Neural cell (in vitro differentiated cells): ENCODE measurements around the gene KCNQ5. TPM values are rescaled to one million over a fixed set of nuclear protein-coding genes. Genes with fewer than 3 reads are reported as not detected.

Experiments used
- H2AFZ ChIP-seq: fragments of 200-600, 300-800 bp; sonication (generic), shearing (Covaris generic); 2 replicates; pipeline ENCODE4 v1.6.0; 2014; ENCODE audit warnings: low read depth, mild to moderate bottlenecking, antibody characterized with exemption, low read length, moderate library complexity
- H3F3A ChIP-seq: fragments of 200-600 bp; shearing (Covaris generic); 2 replicates; pipeline ENCODE4 v1.6.1; 2016; ENCODE audit warnings: mild to moderate bottlenecking, moderate library complexity, mixed read lengths, antibody characterized with exemption, low read length; ENCODE audit not compliant: insufficient read depth, poor library complexity, severe bottlenecking
- H3K27ac ChIP-seq: fragments of 200-600, 300-800 bp; sonication (generic), shearing (Covaris generic); 2 replicates; pipeline ENCODE4 v1.5.1; 2014; ENCODE audit warnings: mild to moderate bottlenecking, low read length, moderate library complexity
- H3K27me3 ChIP-seq: fragments of 300-800, 200-600 bp; sonication (generic), shearing (Covaris generic); 2 replicates; pipeline ENCODE4 v1.6.0; 2014; ENCODE audit warnings: mild to moderate bottlenecking, low read depth, low read length, moderate library complexity; ENCODE audit not compliant: insufficient read depth
- H3K36me3 ChIP-seq: fragments of 300-800, 200-600 bp; sonication (generic), shearing (Covaris generic); 2 replicates; pipeline ENCODE4 v1.5.1; 2014; ENCODE audit warnings: mild to moderate bottlenecking, antibody characterized with exemption, low read length, moderate library complexity; ENCODE audit not compliant: insufficient read depth
- H3K4me2 ChIP-seq: fragments of 300-800, 200-600 bp; sonication (generic), shearing (Covaris generic); 2 replicates; pipeline ENCODE4 v1.6.0; 2014; ENCODE audit warnings: mild to moderate bottlenecking, low read length
- H3K4me3 ChIP-seq: fragments of 300-800, 200-600 bp; sonication (generic), shearing (Covaris generic); 2 replicates; pipeline ENCODE4 v1.5.1; 2014; ENCODE audit warnings: mild to moderate bottlenecking, low read length, moderate library complexity
- H3K79me2 ChIP-seq: fragments of 200-600 bp; shearing (Covaris generic); replicated peaks from 2 replicates; pipeline ENCODE4 v1.6.0; 2014; ENCODE audit warnings: mild to moderate bottlenecking, low read length, moderate library complexity; ENCODE audit not compliant: insufficient read depth
- H3K9ac ChIP-seq: fragments of 300-800, 200-600 bp; sonication (generic), shearing (Covaris generic); 2 replicates; pipeline ENCODE4 v1.6.1; 2016; ENCODE audit warnings: mild to moderate bottlenecking, low read length, mixed read lengths
- H3K9me2 ChIP-seq: fragments of 200-600 bp; shearing (Covaris generic); 2 replicates; pipeline ENCODE4 v1.6.1; 2016; ENCODE audit warnings: mild to moderate bottlenecking, low read length, mixed read lengths; ENCODE audit not compliant: insufficient read depth
- H3K9me3 ChIP-seq: fragments of 200-600, 300-800 bp; sonication (generic), shearing (Covaris generic); 2 replicates; pipeline ENCODE4 v1.6.1; 2016; ENCODE audit warnings: mild to moderate bottlenecking, mixed run types, low read length, moderate library complexity, mixed read lengths
- H4K20me1 ChIP-seq: fragments of 200-600 bp; shearing (Covaris generic); 2 replicates; pipeline ENCODE4 v1.6.1; 2016; ENCODE audit warnings: mild to moderate bottlenecking, mixed run types; ENCODE audit not compliant: insufficient read depth
- EP300 ChIP-seq: fragments of 450-650 bp; conservative IDR thresholded peaks from 2 replicates; pipeline ENCODE4 v1.6.1; 2014; ENCODE audit warnings: antibody characterized with exemption, mild to moderate bottlenecking, moderate library complexity; ENCODE audit not compliant: poor library complexity, severe bottlenecking
- EZH2 ChIP-seq: fragments of 200-600, 300-800 bp; shearing (Covaris generic), sonication (generic); IDR thresholded peaks from 2 replicates; pipeline ENCODE4 v1.6.1; 2014; ENCODE audit warnings: antibody characterized with exemption, low read length, borderline replicate concordance, mild to moderate bottlenecking; ENCODE audit not compliant: insufficient read depth, poor library complexity, severe bottlenecking
- MXI1 ChIP-seq: fragments of 450-650 bp; conservative IDR thresholded peaks from 2 replicates; pipeline ENCODE4 v1.6.1; 2014; ENCODE audit warnings: antibody characterized with exemption, mild to moderate bottlenecking; ENCODE audit not compliant: poor library complexity, severe bottlenecking
- POLR2AphosphoS5 ChIP-seq: IDR thresholded peaks from 2 replicates; pipeline ENCODE4 v1.6.1; 2012
- RAD21 ChIP-seq: fragments of 450-650 bp; conservative IDR thresholded peaks from 2 replicates; pipeline ENCODE4 v1.6.1; 2014; ENCODE audit warnings: antibody characterized with exemption, mild to moderate bottlenecking, moderate library complexity
- SMC3 ChIP-seq: fragments of 450-650 bp; conservative IDR thresholded peaks from 2 replicates; pipeline ENCODE4 v1.6.1; 2014; ENCODE audit warnings: antibody characterized with exemption, mild to moderate bottlenecking, moderate library complexity; ENCODE audit not compliant: poor library complexity
- TAF1 ChIP-seq: IDR thresholded peaks from 2 replicates; pipeline ENCODE4 v1.6.1; 2012; ENCODE audit warnings: low read depth
- polyA plus RNA-seq: library from polyadenylated mRNA; depleted of rRNA; stranded (reverse); fragments of >200 nt; gene quantifications from 2 replicates; pipeline ENCODE4 v1.2.3, GENCODE V29; 2014
- TF ChIP-seq, protein P1 (sequence below): IDR thresholded peaks from 2 replicates; pipeline ENCODE4 v1.6.1; 2012; ENCODE audit warnings: borderline replicate concordance
- TF ChIP-seq, protein P2 (sequence below): fragments of 450-650 bp; IDR thresholded peaks from 2 replicates; pipeline ENCODE4 v1.5.1; 2014; ENCODE audit warnings: antibody characterized with exemption, mild to moderate bottlenecking, moderate library complexity; ENCODE audit not compliant: poor library complexity, severe bottlenecking

KCNQ5 gene
- polyA plus RNA-seq, 1 donor from 2014 or later: 0.30 TPM

DNA sequence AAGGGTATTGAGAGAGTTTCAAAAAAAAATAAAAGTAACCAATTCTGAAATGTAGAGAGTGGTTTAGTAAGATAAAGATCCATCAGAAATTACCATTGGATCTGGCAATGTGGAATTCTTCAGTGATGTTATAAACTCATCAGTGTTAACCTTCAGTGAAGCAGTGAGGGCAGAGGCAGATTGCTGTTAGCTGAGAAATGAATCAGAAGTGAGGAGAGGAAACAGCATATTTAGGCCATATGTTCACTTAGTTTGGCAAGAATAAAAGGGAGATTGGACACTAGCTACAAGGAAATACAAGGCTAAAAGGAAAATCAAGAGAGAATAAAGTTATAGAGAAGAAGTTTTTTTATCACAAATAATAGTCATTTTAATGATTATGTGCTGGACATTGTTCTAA, 9.6 kb downstream of the KCNQ5 start:
- H3K79me2 ChIP-seq: no peaks in the 10 kb centered on the region
- no peak overlapping the region for H3K27ac ChIP-seq

DNA sequence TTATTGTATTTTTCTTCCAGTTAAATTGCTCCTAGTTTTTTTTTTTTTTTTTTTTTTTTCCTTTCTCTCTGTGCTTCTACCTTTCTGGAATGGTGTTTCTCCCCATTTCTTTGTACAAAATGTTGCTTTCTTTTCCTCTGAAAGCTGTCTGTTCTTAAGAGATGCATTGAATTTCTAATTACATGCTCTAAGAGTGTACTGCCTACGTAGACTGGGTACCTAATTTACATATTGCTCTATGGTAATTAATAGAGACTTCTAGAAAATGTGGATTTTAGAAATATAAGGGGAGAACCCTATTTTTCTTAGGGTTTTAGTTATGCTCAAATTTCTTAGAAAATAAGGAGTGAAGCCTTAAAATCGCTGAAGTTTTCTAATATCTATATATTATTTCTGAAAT, 13.8 kb downstream of the KCNQ5 start:
- H3K79me2 ChIP-seq: no peaks in the 10 kb centered on the region
- H3K9me2 ChIP-seq: no peaks in the 10 kb centered on the region
- H3K9ac ChIP-seq: no peak overlapping the region
- H3K4me3 ChIP-seq: no peak overlapping the region
- no peaks in the 10 kb centered on the region for H3K27me3 ChIP-seq
- TF ChIP-seq, protein P1, sequence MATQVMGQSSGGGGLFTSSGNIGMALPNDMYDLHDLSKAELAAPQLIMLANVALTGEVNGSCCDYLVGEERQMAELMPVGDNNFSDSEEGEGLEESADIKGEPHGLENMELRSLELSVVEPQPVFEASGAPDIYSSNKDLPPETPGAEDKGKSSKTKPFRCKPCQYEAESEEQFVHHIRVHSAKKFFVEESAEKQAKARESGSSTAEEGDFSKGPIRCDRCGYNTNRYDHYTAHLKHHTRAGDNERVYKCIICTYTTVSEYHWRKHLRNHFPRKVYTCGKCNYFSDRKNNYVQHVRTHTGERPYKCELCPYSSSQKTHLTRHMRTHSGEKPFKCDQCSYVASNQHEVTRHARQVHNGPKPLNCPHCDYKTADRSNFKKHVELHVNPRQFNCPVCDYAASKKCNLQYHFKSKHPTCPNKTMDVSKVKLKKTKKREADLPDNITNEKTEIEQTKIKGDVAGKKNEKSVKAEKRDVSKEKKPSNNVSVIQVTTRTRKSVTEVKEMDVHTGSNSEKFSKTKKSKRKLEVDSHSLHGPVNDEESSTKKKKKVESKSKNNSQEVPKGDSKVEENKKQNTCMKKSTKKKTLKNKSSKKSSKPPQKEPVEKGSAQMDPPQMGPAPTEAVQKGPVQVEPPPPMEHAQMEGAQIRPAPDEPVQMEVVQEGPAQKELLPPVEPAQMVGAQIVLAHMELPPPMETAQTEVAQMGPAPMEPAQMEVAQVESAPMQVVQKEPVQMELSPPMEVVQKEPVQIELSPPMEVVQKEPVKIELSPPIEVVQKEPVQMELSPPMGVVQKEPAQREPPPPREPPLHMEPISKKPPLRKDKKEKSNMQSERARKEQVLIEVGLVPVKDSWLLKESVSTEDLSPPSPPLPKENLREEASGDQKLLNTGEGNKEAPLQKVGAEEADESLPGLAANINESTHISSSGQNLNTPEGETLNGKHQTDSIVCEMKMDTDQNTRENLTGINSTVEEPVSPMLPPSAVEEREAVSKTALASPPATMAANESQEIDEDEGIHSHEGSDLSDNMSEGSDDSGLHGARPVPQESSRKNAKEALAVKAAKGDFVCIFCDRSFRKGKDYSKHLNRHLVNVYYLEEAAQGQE: no peak
- TF ChIP-seq EZH2 (no peak), MXI1 (no peak), SMC3 (no peak), TAF1 (no peak), RAD21 (no peak), POLR2AphosphoS5 (no peak), EP300 (no peak)
- H2AFZ ChIP-seq: no peak overlapping the region
- no peaks in the 10 kb centered on the region for H3K36me3 ChIP-seq
- no peak overlapping the region for H3K4me2 ChIP-seq
- H4K20me1 ChIP-seq: no peaks in the 10 kb centered on the region
- no peak overlapping the region for H3K27ac ChIP-seq
- no peaks in the 10 kb centered on the region for H3F3A ChIP-seq
- no peaks in the 10 kb centered on the region for H3K9me3 ChIP-seq

More for the DNA sequence above, 9.6 kb downstream of the KCNQ5 start:
- Histone ChIP-seq H3K4me3 (no peak overlapping the region), H3K9me2 (no peaks in the 10 kb centered on the region), H3K9me3 (no peaks in the 10 kb centered on the region), H4K20me1 (no peaks in the 10 kb centered on the region), H3K4me2 (no peak overlapping the region), H3K36me3 (no peaks in the 10 kb centered on the region), H3K9ac (no peak overlapping the region), H3F3A (no peaks in the 10 kb centered on the region), H3K27me3 (no peaks in the 10 kb centered on the region), H2AFZ (no peak overlapping the region)
- TF ChIP-seq EP300: no peak
- no peak for TF ChIP-seq TAF1
- TF ChIP-seq, protein P2, sequence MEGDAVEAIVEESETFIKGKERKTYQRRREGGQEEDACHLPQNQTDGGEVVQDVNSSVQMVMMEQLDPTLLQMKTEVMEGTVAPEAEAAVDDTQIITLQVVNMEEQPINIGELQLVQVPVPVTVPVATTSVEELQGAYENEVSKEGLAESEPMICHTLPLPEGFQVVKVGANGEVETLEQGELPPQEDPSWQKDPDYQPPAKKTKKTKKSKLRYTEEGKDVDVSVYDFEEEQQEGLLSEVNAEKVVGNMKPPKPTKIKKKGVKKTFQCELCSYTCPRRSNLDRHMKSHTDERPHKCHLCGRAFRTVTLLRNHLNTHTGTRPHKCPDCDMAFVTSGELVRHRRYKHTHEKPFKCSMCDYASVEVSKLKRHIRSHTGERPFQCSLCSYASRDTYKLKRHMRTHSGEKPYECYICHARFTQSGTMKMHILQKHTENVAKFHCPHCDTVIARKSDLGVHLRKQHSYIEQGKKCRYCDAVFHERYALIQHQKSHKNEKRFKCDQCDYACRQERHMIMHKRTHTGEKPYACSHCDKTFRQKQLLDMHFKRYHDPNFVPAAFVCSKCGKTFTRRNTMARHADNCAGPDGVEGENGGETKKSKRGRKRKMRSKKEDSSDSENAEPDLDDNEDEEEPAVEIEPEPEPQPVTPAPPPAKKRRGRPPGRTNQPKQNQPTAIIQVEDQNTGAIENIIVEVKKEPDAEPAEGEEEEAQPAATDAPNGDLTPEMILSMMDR: no peak
- TF ChIP-seq, protein P1: no peak
- TF ChIP-seq EZH2: no peak
- no peak for TF ChIP-seq SMC3
- no peak for TF ChIP-seq POLR2AphosphoS5
- TF ChIP-seq MXI1: no peak
- no peak for TF ChIP-seq RAD21
